NCI-H2171 treated with DMSO at 0.1 percent for 48 hours (cell line): ENCODE measurements around the gene PIGA.

Experiments
- DNase-seq: peaks from one replicate; lab custom pipeline; 2025; lab: John Stamatoyannopoulos, UW

The PIGA gene, protein sequence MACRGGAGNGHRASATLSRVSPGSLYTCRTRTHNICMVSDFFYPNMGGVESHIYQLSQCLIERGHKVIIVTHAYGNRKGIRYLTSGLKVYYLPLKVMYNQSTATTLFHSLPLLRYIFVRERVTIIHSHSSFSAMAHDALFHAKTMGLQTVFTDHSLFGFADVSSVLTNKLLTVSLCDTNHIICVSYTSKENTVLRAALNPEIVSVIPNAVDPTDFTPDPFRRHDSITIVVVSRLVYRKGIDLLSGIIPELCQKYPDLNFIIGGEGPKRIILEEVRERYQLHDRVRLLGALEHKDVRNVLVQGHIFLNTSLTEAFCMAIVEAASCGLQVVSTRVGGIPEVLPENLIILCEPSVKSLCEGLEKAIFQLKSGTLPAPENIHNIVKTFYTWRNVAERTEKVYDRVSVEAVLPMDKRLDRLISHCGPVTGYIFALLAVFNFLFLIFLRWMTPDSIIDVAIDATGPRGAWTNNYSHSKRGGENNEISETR

DNA sequence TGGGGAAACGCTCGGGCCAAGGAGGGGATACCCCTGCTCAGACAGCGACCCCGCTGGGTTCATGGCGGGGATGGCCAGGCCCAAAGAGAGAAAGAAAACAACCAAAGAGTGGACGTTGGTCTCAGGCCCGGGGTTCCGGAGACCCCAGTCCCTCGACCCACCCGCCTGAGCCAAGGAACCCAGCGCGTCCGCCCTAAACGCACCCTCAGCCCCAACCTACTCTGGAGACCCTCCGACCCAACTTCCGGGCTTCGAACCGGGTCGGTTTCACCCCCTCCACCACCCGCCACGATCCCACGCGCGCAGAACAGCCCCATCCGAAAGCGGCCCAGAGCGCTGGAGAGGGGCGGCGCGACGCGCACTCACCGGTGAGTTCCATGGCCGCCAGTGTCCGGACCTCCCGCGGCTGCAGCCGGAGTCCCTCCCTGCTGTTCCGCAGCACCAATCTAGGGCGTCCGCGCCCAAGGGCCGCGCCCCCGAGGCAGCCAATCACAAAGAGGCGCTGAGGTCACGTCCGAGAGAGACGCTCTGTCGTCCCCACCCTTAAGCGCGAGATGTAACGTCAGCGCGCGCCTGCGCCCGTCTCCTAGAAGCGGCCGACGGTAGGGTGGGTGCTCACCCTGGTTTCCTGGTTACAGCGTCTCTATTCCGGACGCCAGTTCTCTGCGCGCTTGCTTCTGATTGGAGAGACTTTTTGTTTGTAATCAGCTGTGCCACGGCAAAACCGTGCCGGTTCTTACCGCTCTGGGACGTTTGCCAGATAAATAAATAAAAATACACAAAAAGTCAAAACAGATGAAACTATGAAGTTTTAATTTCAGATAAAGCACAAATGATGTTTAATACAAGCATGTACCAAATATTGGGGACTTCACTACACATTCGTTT is at the start of gene PIGA:
TSS of gene PIGA (minus strand) at position 389 of the 888 bp plus-strand sequence. CDS start 3,593 bp downstream, outside the sequence.
- DNase-seq = peak; percentile 93

DNA sequence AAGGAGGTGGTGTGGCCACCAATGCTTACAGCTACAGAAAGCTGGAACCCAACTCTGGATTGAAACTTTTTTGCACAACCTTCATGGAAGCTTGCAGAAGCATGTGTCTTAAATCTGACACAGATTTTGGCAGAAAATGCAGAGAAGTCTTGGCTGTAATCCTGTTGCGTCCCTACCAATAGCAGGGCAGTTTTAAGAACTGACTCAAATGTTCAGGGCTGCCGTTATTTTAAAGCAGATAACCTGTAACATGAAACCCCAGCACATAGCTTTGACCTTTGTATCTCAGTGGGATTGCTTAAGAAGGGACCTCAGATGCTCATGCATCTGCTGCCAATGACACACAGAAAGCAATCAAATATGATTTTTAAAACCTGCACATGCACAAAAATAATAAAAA is 49.0 kb upstream of the PIGA start, which contains the start of gene VEGFD:
TSS of gene VEGFD (minus strand) at position 110 of the 400 bp plus-strand sequence. CDS start 467 bp downstream, outside the sequence.
- DNase-seq = peak; percentile 66

DNA sequence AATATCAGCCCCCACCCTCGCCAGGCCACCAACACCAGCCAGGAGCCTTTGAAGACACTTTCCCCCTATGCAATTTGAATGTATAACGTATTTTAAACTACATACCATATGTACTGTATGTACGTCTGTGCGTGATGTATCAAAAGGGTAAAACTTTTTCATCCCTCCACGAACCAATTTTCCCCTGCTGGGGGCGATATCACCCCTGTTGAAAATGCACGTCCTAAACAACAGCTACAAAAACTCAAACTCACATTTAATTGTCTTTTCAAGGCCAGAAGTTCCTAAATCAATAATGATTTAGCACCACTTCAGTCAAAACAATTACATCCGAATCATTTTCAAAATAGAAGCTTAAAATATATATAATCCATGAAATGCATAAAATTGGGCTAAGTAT is 47.5 kb upstream of the PIGA start:
- DNase-seq = peak; percentile 29

DNA sequence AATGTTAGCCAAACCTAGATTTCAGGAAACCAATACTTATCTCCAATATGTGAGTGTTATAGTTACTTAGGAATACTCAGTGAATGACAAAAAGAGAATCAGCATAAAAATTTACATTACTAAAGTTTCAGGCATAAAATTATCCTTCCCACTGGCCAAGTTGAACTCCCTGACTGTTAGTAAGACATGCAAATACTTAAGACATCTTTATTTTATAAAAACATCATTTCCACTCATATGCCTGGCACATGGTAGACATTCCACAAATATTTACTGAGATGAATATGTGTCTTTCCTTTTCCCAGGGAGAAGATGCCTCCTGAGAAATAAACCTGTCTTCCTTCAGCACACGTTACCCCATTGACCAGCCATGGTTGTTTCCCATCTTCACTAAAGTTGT is 41.6 kb upstream of the PIGA start:
- no peak for DNase-seq

DNA sequence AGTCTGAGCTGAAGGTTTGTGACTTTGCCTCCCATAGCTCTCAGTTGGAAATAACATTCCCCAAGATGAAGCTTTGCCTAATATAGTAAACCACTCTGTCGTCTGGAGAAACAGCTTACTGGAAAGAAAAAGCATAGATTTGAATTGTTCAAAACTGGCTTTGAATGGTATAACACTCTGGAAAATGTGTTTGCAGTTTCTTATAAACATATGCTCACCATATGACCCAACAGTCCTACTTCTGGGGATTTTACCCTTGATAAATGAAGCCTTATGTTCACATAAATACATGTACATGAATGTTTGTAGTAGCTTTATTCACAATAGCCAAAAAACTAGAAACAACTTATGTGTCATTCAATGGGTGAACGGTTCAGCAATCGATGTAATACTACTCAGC is 38.7 kb upstream of the PIGA start:
- DNase-seq = no peak

DNA sequence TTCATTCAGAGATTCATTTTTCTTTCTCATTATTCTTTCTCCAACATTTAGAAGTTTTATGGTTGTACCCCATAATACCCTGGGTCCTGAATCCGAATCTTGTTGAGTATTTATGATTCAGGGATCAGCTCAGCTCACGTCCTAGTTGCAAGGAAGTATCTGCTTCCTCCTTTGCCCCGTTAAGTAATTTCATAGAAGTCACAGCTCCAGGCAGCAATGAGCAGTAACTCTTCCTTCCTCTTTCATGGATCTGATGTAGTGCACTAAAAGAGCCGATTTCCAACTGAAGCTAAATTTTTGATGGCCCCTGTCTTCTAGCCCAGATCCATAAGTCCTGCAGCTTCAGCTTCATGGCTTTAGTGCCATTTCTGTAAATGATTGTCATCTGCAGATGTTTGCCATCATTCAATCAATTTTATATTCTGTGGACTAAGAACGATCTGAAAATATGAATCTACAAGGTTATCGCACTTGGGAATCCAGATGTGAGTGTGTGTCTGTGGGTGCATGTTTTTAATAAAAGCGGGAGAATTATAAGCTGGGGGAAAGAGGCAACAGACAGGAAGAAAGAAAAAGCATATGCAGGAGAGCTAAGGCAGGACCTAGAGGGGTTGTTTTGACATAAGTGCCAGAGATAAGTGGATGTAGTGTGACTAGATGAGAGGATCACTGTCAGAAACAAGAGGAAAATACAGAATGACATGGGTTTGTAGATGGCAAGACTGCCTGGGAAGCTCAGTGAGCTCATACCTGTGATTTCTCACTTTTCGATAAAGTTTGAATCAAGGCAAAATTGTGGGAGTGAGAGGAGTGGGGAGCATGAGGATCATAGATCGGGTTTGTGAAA is 31.4 kb upstream of the PIGA start:
- DNase-seq = no peak

DNA sequence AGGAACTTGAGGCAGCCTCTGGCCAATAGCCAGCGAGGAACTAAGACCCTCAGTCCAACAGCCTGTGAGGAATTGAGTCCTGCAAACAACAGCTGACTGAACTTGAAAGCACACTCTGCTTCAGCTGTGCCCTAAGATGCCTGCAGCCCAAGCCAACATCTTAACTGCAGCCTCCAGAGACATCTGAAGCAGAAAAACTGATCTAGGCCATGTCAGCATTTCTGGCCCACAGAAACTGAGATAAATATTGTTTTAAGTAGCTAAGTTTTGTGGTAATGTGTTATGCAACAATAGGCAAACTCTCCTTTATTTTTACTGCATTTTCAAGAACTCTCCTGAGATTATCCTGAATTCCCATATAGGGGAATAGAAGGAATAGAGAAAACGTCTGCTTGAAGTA is 24.4 kb upstream of the PIGA start:
- DNase-seq = no peak

DNA sequence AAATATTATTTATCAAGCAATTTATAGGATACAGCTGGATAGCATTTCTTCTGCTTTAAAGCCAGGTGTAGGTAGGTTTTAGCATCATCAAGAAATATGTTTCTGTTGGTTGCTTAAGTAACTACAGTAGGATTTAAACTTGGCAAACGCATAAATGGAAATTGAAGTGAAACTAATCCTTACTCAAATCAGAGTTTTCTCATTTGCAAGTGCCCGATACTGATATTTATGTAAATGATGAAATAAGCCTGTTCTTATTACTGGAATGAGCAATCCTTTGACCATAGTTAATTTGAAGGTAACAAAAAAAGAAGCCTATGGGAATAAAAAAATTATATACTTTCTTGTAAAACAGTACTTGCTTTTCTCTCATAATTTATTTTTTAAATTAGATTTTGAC is 23.2 kb upstream of the PIGA start:
- DNase-seq = no peak

DNA sequence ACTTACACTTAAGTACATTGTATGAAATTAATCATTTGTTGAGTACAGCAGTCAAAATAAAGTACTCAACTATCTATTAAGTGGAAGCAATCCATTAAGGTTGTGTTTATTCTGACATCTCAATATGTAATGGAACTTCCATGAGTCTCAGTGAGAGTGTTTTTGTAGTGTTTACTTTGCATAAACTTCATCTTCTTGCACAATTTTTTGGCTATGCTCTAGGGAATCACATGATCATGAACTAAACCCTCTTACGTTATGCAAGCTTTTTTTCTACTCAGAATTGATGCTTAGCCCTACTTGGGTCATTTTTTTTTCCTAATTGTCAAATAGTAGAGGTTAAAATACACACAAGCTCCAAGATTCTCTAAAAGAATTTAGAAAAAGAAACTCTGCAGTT is 21.1 kb upstream of the PIGA start:
- no peak for DNase-seq

DNA sequence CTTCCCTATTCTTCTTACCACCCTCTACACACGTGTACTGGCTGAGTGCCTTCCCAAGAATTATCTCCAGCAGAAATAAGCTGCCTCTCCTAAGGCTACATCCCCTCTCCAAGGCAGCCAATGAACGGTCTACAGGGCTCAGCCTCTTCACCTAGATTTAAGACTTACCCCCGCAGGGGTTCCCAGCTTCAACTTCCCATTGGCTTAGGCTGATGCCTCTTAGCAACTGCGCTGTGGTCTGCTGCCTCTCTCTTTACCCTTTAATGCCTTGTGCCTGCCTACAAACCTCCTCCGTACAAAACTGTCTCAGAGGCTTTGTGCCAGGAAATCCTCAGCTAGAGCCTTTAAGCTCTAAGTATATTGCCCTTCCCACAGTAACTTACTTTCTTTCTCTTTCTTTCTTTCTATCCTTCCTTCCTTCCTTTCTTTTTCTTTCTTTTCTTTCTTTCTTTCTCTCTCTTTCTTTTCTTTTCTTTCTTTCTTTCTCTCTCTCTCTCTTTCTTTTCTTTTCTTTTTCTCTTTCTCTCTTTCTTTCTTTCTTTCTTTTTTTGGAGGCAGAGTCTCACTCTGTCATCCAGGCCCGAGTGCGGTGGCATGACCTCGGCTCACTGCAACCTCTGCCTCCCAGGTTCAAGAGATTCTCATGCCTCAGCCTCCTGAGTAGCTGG is 15.1 kb upstream of the PIGA start:
- DNase-seq = no peak

DNA sequence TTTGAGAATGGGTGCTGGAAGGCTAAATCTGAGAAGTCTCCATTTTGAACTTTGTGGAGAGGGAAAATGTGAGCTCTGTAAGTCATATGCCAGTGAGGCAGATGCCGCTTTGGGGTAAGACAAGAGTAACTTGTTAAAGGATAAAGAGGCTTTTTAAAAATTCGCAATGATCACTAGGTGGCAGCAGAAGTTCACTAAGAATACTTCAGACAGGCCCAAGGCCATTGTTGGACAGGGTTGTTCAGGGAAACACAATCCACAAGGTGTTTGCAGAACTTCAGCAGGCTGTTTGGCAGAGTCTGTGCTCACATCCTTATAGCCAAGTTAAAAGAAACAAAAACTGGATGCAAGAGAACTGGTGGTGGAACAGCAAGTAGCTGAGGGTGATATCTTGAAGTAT is 13.7 kb upstream of the PIGA start:
- peak; percentile 64 for DNase-seq

DNA sequence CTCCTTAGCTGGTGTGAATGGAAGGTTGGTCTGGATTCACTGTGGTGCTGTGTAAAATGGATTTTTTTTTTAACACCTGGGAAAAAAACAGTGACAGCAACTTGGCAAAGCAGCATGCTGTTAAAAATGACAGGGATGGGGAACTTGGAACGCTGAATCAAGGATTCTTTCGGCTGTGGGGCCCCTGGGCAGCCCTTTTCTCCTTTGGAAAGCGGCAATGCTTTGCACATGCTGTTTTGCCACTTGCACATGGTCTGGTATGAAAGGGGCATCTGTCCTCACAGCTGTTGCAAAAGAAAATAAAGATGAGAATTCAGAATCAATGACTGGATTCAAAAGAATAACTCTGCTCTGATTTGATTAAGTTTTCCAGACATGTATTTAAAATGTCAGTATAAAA is 10.7 kb upstream of the PIGA start:
- DNase-seq = no peak

DNA sequence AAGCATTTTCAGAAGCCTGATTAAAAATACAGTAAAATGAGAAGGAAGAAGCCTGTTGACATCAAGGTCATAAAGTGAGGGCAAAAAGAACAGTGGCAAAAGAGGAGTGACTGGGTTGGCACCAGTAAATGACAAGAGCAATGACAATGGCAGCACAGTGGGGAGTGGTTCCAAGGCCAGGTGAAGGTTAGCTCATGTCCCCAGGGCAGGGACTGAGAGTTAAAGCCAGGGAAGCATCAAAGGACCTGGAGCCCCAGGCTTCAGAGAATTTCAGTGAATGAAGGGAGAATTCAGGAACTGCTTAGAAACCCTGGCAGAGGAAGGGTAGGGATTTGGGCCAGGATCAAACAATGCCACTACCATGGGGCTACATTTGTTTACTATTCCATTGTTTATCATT is 8.8 kb upstream of the PIGA start:
- DNase-seq = no peak

DNA sequence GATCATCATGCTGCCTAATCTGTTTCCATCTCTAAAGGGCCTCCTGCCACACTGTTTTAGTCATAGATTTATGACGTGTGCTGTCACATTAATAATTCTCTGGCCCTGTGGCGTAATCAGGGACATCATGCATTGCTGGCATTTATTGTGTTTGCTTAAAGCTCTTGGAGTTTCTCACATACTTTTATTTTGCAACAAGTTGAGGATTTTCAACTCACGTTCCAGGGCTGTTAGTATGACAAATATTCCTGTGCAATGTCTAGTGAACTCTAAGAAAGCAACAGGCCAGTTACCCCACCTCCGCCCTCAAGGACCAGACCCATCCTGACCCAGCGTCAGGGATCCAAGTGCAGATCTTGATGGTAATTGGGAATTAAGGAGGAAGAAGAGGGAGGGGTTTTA is 7.8 kb upstream of the PIGA start:
- no peak for DNase-seq

DNA sequence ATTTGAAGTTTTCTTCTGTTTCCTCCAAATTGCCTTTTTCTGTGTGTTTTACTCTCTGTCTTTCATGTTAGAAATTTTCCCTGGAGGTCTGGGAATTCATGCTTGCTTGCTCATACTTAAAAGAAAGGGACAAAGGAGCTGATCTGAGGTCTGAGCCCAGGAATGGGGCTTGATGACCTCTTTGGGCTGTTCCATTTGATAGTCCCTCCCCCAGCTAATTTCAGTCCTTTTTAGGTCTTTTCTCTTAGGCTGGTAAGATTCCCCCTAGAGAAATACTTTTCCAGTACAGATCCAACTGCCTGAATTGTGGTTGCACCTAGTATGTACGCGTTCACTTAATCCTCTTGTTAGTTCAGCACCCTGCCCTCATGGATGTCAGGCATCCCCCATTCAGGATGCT is 5.5 kb upstream of the PIGA start:
- no peak for DNase-seq

DNA sequence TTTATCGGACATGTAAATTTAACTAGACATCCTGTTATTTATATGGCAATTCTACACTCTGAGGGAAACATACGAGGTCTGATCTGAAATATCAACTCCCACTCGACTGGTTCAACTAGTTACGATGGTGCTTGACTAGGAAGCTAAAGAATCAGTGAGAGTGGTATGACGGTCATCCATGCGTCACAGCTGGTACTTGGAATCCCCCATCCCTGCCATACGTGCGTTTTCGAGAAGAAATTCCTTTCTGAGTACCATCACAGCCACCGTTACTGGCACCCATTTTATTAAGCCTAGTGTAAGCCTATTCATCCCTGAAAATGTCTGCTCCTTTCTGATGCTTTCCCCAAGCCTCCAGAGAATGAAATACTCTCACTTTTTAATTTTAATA is 695 bp upstream of the PIGA start:
- DNase-seq = peak; percentile 28

DNA sequence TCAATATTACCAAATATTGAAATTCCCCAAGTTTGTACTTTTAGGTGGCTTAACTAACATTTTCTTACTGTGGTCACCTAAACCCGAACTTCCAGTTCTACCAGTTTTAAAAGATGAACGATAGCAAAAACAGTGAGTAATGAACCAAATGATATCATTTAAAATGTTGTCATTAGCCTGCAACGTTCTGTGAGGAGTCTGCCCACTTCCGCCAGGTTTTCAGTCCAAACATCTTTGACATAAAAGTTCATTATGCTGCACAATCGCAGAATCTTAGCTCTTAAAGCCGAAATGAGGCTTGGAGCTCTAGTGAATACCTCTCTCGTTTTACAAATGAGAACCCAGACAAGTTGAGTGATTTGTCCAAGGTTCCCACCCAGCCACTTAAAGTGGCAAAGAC is 762 bp downstream of the PIGA start:
- no peak for DNase-seq

DNA sequence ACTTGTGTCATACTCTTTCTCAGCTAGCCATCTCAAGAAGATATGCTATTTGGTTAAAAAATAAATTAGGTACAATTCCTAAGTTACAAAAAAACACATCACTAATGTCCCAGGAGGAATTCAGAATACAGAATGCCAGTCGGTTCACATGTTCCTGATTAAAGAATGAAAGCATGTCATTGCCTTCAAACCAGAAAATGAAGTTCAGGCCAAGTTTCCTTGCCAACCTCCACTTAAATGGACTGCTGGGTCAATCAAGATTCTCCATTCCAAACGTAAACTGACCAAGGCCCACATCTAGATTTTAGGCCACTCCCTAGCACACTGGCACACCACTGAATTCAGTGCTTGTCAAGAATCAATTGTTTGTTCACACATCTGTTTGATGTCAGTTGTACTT is 6.5 kb downstream of the PIGA start:
- DNase-seq = no peak

DNA sequence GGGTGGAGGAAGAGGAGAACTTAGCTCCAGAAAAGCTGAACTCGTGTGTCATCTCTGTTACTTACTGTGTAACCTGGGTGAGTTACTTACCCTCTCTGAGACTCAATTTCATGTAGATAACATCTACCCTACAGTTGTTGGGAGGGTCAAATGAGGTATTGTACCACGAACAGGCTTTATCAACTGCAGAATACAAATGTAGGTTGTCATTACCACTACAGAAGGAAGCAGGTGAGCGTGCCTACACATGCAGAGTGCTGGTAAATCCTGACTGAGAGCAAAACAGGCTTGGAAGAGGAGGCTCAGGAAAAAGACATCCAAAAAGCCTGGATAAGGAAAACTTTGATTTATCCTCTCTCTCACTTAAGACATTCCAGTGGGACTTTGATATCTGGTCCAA is 7.2 kb downstream of the PIGA start:
- no peak for DNase-seq

DNA sequence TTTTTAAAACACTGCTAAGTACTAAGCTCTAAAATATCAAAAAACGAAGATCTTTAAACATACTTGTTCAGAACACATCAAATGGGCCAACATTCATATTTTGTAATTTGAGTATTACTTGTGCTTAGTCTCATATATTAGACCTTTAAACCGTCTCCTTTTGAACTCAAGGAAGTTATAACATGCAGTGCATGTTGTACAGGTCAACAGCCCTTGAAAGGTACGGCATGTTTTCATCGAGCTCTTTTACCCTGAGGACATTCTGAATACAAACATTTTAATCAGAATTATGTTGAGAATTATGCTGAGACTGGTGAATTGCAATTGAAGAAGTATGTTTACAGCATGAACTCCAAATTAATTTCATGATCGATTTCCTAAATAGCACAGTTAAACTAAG is 12.9 kb downstream of the PIGA start:
- no peak for DNase-seq

DNA sequence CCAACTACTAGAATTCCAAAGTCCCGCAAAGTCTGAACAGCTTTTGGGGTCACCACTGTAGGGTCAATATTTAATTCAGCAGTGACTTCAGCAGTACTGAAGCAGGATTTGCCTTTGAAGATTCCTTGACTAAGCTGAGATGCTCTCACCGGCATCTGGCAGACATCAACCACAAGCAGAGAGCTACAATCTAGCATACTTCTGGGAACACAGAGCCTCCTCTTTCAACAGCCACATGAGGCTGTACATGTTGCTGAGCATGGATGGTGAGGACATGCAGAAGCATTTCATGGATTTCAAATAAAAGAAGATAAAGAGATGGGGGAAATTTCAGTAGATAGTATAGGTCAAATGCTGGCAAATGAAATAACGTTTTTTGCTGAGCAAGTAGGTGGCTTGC is 13.3 kb downstream of the PIGA start:
- DNase-seq = no peak

DNA sequence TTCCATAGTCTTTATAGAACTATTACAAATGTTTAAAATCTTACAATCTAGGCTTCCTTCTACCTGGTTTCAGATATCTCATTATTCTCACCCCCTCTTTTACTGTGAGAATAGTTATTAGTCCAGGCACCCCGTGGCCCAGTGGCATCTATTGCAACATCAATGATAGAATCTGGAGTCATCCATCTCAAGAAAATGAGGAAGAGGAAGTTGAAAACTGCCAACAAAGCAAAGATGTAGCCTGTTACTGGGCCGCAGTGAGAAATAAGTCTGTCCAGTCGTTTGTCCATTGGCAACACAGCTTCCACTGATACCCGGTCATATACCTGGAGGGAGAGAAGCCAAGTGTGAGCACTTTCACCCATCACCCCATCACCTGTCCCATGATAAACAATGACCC is 13.9 kb downstream of the PIGA start:
- DNase-seq = no peak
